ENCODE results near the gene RADX.

Gene RADX

DNA sequence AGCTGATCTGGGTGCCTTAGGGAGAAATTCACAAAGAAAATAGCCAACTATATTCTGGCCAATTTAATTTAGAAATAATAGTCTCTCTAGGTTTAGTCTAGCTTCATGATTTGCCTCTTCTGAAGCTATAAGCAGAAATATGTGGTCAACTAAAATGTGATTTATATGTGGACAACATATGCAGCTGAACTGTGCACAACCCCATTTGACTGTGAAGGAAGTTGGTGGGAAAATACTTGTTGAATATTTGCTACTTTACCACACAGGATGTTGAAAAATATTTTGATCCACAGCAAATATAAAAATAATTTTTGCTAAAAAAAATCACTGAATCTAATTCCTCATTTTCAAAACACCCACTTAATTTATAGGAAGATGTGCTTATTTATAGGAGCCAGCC is 99.0 kb downstream of the RADX start:
- DNase-seq: no peak
- no peak for TF ChIP-seq POLR2A (IDR thresholded peaks at IDR 0.05; ENCODE audit: low read length)
- TF ChIP-seq GATA1 (IDR thresholded peaks at IDR 0.05; ENCODE audit: low read depth, low read length): no peak

DNA sequence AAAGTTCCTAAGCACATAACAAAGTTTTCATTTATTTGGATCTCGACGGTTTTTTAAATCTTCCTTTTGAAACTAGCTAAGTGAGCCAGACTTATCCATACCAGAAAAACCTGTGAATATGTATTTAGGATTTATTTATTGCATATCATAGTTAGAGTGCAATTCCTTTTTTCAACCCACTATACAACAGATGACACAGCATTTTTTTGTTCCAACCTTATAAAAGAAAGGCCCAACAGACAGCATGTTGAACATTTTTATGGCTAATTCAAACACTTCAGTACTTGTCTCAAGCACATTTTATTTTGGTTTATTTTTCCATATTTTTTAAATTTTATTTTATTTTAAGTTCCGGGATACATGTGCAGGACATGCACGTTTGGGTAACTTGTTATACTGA is 99.6 kb downstream of the RADX start:
- TF ChIP-seq POLR2A (IDR thresholded peaks at IDR 0.05; ENCODE audit: low read length) (no peak), GATA1 (IDR thresholded peaks at IDR 0.05; ENCODE audit: low read depth, low read length) (no peak)

DNA sequence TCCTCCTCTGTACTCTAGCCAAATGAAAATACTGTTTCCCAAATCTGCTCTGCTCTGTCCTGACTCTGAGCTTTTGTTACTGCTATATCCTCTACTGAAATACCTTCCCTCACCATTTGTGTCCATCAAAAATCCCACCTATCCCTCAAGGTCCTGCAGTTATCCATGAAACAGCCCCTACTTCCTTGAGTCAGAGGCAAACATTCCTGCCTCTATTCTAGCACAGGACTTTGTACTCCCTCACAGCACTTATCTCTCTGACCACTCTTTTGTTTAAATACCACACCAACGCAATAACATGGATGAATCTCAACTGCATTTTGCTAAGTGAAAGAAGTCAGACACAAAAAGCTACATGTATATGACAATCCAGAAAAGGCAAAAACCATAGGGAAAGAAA is 104.2 kb downstream of the RADX start:
- TF ChIP-seq POLR2A (IDR thresholded peaks at IDR 0.05; ENCODE audit: low read length) (no peak), GATA1 (IDR thresholded peaks at IDR 0.05; ENCODE audit: low read depth, low read length) (no peak)
- no peak for DNase-seq

More for the DNA sequence above, 99.6 kb downstream of the RADX start:
- no peak for DNase-seq

DNA sequence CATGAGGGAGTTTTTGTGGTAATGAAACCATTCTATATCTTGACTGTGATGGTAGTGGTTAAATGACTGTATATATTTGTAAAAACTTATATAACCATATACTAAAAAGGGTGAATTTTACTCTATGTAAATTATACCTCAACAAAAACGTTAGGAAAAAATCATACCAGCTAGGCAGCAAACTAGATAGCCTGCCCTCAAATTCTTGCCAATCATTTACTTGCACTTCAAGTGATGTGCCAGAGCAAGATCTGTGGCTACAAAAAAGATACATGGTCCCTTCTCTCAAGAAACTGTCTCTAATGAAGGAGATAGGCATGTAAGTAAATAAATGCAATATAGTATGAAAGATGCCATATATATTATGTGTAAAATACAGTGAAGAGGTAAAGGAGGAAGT is 104.7 kb downstream of the RADX start:
- TF ChIP-seq POLR2A (IDR thresholded peaks at IDR 0.05; ENCODE audit: low read length) (no peak), GATA1 (IDR thresholded peaks at IDR 0.05; ENCODE audit: low read depth, low read length) (no peak)
- DNase-seq: no peak

DNA sequence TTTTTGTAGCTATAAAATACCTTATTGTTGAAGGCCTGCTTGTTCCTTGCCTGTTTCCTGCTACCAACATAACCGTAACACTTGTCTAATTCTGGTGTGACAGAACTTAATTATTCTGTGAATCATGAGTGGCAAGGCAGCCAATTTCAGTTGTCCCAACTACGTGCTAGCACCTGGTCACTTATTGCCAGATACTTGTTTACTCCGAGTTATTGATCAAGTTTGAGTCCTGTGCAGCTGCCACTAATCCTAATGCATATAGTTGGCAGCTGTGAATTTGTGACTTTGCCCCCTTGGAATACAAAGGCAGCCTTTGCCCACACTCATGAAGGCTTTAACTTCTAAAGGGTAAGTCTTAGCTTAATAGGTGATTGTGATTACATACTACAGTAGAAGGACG is 106.9 kb downstream of the RADX start:
- TF ChIP-seq POLR2A (IDR thresholded peaks at IDR 0.05; ENCODE audit: low read length) (no peak), GATA1 (IDR thresholded peaks at IDR 0.05; ENCODE audit: low read depth, low read length) (no peak)
- DNase-seq: no peak

DNA sequence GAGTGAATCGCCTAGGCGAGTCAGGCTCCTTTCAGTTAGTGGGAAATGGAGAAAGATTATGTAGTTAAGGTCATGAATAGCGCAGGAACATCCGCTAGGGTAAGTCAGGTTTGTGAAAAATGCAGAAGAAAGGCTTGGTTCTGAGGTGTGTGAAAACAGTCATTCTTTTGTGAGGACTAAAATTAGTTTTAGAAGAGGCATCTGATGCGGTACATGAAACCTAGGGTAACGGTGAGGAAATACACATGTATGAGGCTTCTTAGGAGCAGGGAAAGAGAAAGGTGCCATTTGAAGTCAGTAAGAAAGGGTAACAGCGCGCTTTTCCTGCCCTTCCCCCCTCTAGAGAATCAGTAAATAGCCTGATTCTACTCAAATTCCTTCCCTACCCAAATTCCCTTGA is 114.2 kb downstream of the RADX start:
- TF ChIP-seq GATA1 (IDR thresholded peaks at IDR 0.05; ENCODE audit: low read depth, low read length) (no peak), POLR2A (IDR thresholded peaks at IDR 0.05; ENCODE audit: low read length) (no peak)

DNA sequence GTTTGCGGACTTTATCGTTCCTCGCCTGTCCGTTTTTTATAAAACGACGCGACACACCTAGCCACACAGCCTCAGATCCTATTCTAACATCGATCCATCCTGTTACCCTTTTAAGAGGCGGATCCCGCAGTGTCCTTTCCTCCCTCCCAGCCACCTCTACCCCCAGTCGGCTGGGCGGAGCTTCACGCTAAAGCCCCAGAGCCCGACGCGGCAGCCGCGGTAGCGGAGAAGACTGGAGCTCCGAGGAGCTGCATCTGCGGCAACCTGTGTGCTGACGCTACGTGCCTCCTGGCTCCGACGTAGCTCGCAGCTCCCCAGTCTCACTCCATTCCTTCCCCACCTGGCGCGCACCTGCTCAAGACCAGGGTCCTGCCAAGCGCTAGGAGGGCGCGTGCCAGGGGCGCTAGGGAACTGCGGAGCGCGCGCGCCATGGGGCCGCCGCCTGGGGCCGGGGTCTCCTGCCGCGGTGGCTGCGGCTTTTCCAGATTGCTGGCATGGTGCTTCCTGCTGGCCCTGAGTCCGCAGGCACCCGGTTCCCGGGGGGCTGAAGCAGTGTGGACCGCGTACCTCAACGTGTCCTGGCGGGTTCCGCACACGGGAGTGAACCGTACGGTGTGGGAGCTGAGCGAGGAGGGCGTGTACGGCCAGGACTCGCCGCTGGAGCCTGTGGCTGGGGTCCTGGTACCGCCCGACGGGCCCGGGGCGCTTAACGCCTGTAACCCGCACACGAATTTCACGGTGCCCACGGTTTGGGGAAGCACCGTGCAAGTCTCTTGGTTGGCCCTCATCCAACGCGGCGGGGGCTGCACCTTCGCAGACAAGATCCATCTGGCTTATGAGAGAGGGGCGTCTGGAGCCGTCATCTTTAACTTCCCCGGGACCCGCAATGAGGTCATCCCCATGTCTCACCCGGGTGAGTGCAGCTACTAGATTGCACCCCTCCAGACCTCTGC is 115.0 kb downstream of the RADX start, which contains the start of gene RNF128:
TSS of gene RNF128 (plus strand) at position 217 of the 953 bp plus-strand sequence. CDS start at position 430, 213 bp downstream.
- no peak for TF ChIP-seq GATA1 (IDR thresholded peaks at IDR 0.05; ENCODE audit: low read depth, low read length)
- TF ChIP-seq POLR2A (IDR thresholded peaks at IDR 0.05; ENCODE audit: low read length): no peak
- DNase-seq: no peak

More for the DNA sequence above, 114.2 kb downstream of the RADX start:
- DNase-seq: no peak

DNA sequence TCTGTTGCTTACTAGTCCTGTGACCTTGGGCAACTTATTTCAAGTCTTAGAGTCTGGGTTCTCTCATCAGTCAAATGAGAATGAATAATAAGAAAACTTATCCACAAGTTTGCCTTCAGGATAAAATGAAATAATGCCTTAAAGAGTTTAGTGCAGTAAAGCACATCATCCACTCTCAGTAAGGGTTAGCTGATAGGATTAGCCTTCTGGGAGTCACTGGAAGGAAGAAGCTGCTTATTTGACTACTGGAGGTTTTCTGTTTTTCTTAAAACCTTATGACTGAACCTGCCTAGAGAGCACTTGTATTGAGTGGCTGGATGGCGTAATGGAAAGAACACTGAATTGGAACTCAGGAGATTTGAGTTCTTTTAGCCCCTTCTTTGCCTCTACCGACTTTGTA is 116.6 kb downstream of the RADX start:
- TF ChIP-seq POLR2A (IDR thresholded peaks at IDR 0.05; ENCODE audit: low read length): no peak
- TF ChIP-seq GATA1 (IDR thresholded peaks at IDR 0.05; ENCODE audit: low read depth, low read length): no peak

More for the DNA sequence above, 116.6 kb downstream of the RADX start:
- no peak for DNase-seq
